ENCODE measurements around the gene ADIPOR1. TPM values are rescaled to one million over a fixed set of nuclear protein-coding genes. Genes with fewer than 3 reads are reported as not detected.

ADIPOR1 gene
- polyA plus RNA-seq, 4 donors = 48.5 to 77.7 (median 53.8) TPM

DNA sequence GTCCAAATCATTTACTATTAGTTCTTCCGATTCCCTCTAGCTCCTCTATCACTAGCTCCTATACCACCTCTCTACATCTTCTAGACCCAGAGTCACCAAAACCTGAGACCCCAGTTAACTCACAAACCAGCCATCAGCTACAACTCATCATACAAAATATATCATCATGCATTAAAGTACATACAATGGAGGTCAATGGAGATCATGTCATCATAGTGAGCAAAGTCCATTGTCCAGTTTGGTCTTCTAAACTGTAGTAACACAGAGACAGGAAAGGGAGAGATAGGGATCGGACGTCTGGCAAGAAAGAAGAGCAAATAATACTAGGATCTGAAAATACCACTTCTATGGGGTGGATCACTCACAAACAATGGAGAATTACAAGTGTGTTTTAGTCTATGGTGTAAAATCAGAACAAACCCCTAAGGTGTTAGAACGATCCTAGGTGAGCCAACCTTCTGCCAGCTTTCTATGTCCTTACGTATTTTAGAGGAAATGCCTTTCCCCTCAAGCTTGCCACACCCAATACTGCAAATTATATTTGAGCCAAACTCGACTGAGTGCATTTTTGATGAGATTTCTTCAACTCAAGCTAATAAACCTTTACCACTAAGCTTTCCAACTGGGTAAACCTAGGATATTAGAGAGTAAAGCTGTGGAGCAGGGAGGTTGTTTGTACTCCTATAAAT lies 3.9 kb downstream of the ADIPOR1 start:
- Histone ChIP-seq H3K27me3 (ENCODE audit: control insufficient read depth in 3 of 3, insufficient read depth in 3 of 3, low read length in 3 of 3) (no peaks in the 10 kb centered on the region), H3K4me1 (ENCODE audit: control insufficient read depth in 3 of 3, insufficient read depth in 2 of 3, low read depth in 1 of 3, low read length in 2 of 3) (peaks cover 0 to 12% (median 8%) of the 10 kb centered on the region in 3 donors), H3K27ac (ENCODE audit: low read depth in 1 of 3, low read length in 2 of 3) (no peak overlapping the region)

GRCh38 chr1:202953392-202953791 lies 4.7 kb downstream of the ADIPOR1 start:
- Histone ChIP-seq H3K36me3 (ENCODE audit: control insufficient read depth in 3 of 3, insufficient read depth in 2 of 3, low read depth in 1 of 3, low read length in 3 of 3) (peaks cover 8 to 23% (median 8%) of the 10 kb centered on the region in 3 donors), H3K9me3 (ENCODE audit: control insufficient read depth in 2 of 2, insufficient read depth in 1 of 2, low read depth in 1 of 2, low read length in 1 of 2) (no peaks in the 10 kb centered on the region), H3K27ac (ENCODE audit: low read depth in 1 of 3, low read length in 2 of 3) (no peak overlapping the region), H3K4me3 (ENCODE audit: low read depth in 1 of 3, low read length in 3 of 3) (no peak overlapping the region), H3K27me3 (ENCODE audit: control insufficient read depth in 3 of 3, insufficient read depth in 3 of 3, low read length in 3 of 3) (no peaks in the 10 kb centered on the region), H3K4me1 (ENCODE audit: control insufficient read depth in 3 of 3, insufficient read depth in 2 of 3, low read depth in 1 of 3, low read length in 2 of 3) (peaks cover 0 to 8% (median 5%) of the 10 kb centered on the region in 3 donors)
- FAIRE-seq = no peak
- DNase-seq = no peak

More for the DNA sequence above, 3.9 kb downstream of the ADIPOR1 start:
- Histone ChIP-seq H3K4me3 (ENCODE audit: low read depth in 1 of 3, low read length in 3 of 3) (no peak overlapping the region), H3K9me3 (ENCODE audit: control insufficient read depth in 2 of 2, insufficient read depth in 1 of 2, low read depth in 1 of 2, low read length in 1 of 2) (no peaks in the 10 kb centered on the region), H3K36me3 (ENCODE audit: control insufficient read depth in 3 of 3, insufficient read depth in 2 of 3, low read depth in 1 of 3, low read length in 3 of 3) (peaks cover 5 to 16% (median 7%) of the 10 kb centered on the region in 3 donors)
- peak in 1 of 2 donors; percentile 9 for DNase-seq
- WGBS, 3 donors = 61 to 70% (median 68%) methylated on average over 6 of the region's 6 CpGs
- no peak for FAIRE-seq

DNA sequence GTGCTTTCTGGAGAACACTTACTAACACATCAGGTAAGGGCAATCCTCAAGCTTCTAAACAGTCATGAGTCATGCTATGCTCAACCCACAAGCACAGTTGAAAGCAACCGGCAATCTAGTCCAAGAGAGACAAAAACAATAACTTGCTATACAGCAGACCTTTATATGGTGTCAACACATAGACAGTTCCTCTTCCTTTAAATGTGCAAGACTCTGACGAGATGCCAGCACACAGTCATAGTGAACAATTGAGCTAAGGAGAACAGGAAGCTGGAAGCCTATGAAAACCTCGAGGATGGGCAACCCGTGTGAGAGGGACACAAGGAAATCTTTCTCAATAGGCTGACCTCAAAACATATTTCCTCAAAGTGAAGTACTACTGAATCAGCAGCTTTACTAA lies 5.3 kb downstream of the ADIPOR1 start:
- no peak overlapping the region for H3K4me3 ChIP-seq (ENCODE audit: low read depth in 1 of 3, low read length in 3 of 3)
- FAIRE-seq (no peak), DNase-seq (peak in 1 of 2 donors; percentile 13)
- WGBS, 3 donors = 47 to 70% (median 67%) methylated on average over 4 of the region's 4 CpGs
- peak overlapping the region in 2 of 3 donors; percentile 22 to 37 for H3K27ac ChIP-seq (ENCODE audit: low read depth in 1 of 3, low read length in 2 of 3)
- H3K27me3 ChIP-seq (ENCODE audit: control insufficient read depth in 3 of 3, insufficient read depth in 3 of 3, low read length in 3 of 3) = no peaks in the 10 kb centered on the region
- H3K9me3 ChIP-seq (ENCODE audit: control insufficient read depth in 2 of 2, insufficient read depth in 1 of 2, low read depth in 1 of 2, low read length in 1 of 2) = no peaks in the 10 kb centered on the region
- peaks cover 0 to 8% (median 5%) of the 10 kb centered on the region in 3 donors for H3K4me1 ChIP-seq (ENCODE audit: control insufficient read depth in 3 of 3, insufficient read depth in 2 of 3, low read depth in 1 of 3, low read length in 2 of 3)
- peaks cover 8 to 27% (median 9%) of the 10 kb centered on the region in 3 donors for H3K36me3 ChIP-seq (ENCODE audit: control insufficient read depth in 3 of 3, insufficient read depth in 2 of 3, low read depth in 1 of 3, low read length in 3 of 3)

DNA sequence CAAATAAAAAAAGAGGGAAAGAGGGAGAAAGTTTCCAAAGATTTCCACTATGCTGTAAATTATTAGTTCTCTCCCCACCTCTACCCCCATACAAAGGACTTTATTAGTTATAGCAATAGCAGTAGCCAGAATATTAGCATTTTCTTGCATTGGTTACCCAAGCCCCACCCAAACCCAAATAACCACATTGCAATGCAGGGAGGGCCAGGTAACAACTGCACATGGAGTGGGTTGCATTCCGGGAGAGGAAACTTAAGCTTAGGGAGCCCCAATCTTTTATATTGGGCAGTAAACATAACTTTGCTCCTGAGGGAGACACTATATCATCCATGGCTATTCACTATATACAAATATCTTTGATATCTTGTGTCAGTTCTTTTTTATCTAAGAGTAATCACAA lies 6.0 kb downstream of the ADIPOR1 start:
- FAIRE-seq = no peak
- Histone ChIP-seq H3K4me1 (ENCODE audit: control insufficient read depth in 3 of 3, insufficient read depth in 2 of 3, low read depth in 1 of 3, low read length in 2 of 3) (peaks cover 0 to 7% (median 3%) of the 10 kb centered on the region in 3 donors), H3K9me3 (ENCODE audit: control insufficient read depth in 2 of 2, insufficient read depth in 1 of 2, low read depth in 1 of 2, low read length in 1 of 2) (no peaks in the 10 kb centered on the region), H3K27ac (ENCODE audit: low read depth in 1 of 3, low read length in 2 of 3) (peak overlapping the region in 1 of 3 donors; percentile 37), H3K4me3 (ENCODE audit: low read depth in 1 of 3, low read length in 3 of 3) (no peak overlapping the region), H3K36me3 (ENCODE audit: control insufficient read depth in 3 of 3, insufficient read depth in 2 of 3, low read depth in 1 of 3, low read length in 3 of 3) (peaks cover 9 to 29% (median 10%) of the 10 kb centered on the region in 3 donors), H3K27me3 (ENCODE audit: control insufficient read depth in 3 of 3, insufficient read depth in 3 of 3, low read length in 3 of 3) (no peaks in the 10 kb centered on the region)
- no peak for DNase-seq
- WGBS, 3 donors = 87 to 100% (median 93%) methylated on average over 1 of the region's 1 CpG

GRCh38 chr1:202951437-202951836 lies 6.7 kb downstream of the ADIPOR1 start:
- 72 to 91% (median 84%) methylated on average over 2 of the region's 2 CpGs for WGBS, 3 donors

DNA sequence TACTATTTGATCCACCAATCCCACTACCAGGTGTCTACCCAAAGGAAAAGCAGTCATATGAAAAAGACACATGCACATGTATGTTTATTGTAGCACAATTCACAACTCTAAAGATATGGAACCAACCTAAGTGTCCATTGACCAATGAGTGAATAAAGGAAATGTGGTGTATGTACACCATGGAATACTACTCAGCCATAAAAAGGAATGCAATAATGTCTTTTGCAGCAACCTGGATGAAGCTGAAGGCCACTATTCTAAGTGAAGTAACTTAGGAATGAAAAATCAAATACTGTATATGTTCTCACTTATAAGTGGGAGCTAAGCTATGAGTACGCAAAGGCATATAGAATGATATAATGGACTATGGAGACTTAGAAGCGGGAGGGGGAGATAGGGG lies 12.6 kb downstream of the ADIPOR1 start:
- Histone ChIP-seq H3K4me3 (ENCODE audit: low read depth in 1 of 3, low read length in 3 of 3) (no peak overlapping the region), H3K27me3 (ENCODE audit: control insufficient read depth in 3 of 3, insufficient read depth in 3 of 3, low read length in 3 of 3) (no peaks in the 10 kb centered on the region), H3K36me3 (ENCODE audit: control insufficient read depth in 3 of 3, insufficient read depth in 2 of 3, low read depth in 1 of 3, low read length in 3 of 3) (peaks cover 31 to 47% (median 36%) of the 10 kb centered on the region in 3 donors), H3K9me3 (ENCODE audit: control insufficient read depth in 2 of 2, insufficient read depth in 1 of 2, low read depth in 1 of 2, low read length in 1 of 2) (no peaks in the 10 kb centered on the region), H3K4me1 (ENCODE audit: control insufficient read depth in 3 of 3, insufficient read depth in 2 of 3, low read depth in 1 of 3, low read length in 2 of 3) (no peaks in the 10 kb centered on the region), H3K27ac (ENCODE audit: low read depth in 1 of 3, low read length in 2 of 3) (no peak overlapping the region)
- 96 to 100% (median 99%) methylated on average over 2 of the region's 2 CpGs for WGBS, 3 donors
- DNase-seq (no peak), FAIRE-seq (no peak)

More at GRCh38 chr1:202951437-202951836, 6.7 kb downstream of the ADIPOR1 start:
- Histone ChIP-seq H3K9me3 (ENCODE audit: control insufficient read depth in 2 of 2, insufficient read depth in 1 of 2, low read depth in 1 of 2, low read length in 1 of 2) (no peaks in the 10 kb centered on the region), H3K4me3 (ENCODE audit: low read depth in 1 of 3, low read length in 3 of 3) (no peak overlapping the region), H3K27ac (ENCODE audit: low read depth in 1 of 3, low read length in 2 of 3) (no peak overlapping the region), H3K27me3 (ENCODE audit: control insufficient read depth in 3 of 3, insufficient read depth in 3 of 3, low read length in 3 of 3) (no peaks in the 10 kb centered on the region), H3K4me1 (ENCODE audit: control insufficient read depth in 3 of 3, insufficient read depth in 2 of 3, low read depth in 1 of 3, low read length in 2 of 3) (peaks cover 0 to under 1% (median 0%) of the 10 kb centered on the region in 3 donors), H3K36me3 (ENCODE audit: control insufficient read depth in 3 of 3, insufficient read depth in 2 of 3, low read depth in 1 of 3, low read length in 3 of 3) (peaks cover 9 to 36% (median 10%) of the 10 kb centered on the region in 3 donors)
- no peak for DNase-seq
- no peak for FAIRE-seq

- Histone ChIP-seq H3K4me1 (ENCODE audit: control insufficient read depth in 3 of 3, insufficient read depth in 2 of 3, low read depth in 1 of 3, low read length in 2 of 3) (no peaks in the 10 kb centered on the region), H3K9me3 (ENCODE audit: control insufficient read depth in 2 of 2, insufficient read depth in 1 of 2, low read depth in 1 of 2, low read length in 1 of 2) (no peaks in the 10 kb centered on the region), H3K27ac (ENCODE audit: low read depth in 1 of 3, low read length in 2 of 3) (no peak overlapping the region), H3K27me3 (ENCODE audit: control insufficient read depth in 3 of 3, insufficient read depth in 3 of 3, low read length in 3 of 3) (no peaks in the 10 kb centered on the region), H3K36me3 (ENCODE audit: control insufficient read depth in 3 of 3, insufficient read depth in 2 of 3, low read depth in 1 of 3, low read length in 3 of 3) (peaks cover 31 to 44% (median 35%) of the 10 kb centered on the region in 3 donors), H3K4me3 (ENCODE audit: low read depth in 1 of 3, low read length in 3 of 3) (no peak overlapping the region)
- no peak for DNase-seq
- FAIRE-seq = no peak
- 80 to 92% (median 91%) methylated on average over 5 of the region's 5 CpGs for WGBS, 3 donors
Measured at GRCh38 chr1:202944438-202944921, 13.6 kb downstream of the ADIPOR1 start.

GRCh38 chr1:202942426-202942825 lies 15.7 kb downstream of the ADIPOR1 start:
- Histone ChIP-seq H3K4me3 (ENCODE audit: low read depth in 1 of 3, low read length in 3 of 3) (no peak overlapping the region), H3K27me3 (ENCODE audit: control insufficient read depth in 3 of 3, insufficient read depth in 3 of 3, low read length in 3 of 3) (no peaks in the 10 kb centered on the region), H3K9me3 (ENCODE audit: control insufficient read depth in 2 of 2, insufficient read depth in 1 of 2, low read depth in 1 of 2, low read length in 1 of 2) (no peaks in the 10 kb centered on the region), H3K36me3 (ENCODE audit: control insufficient read depth in 3 of 3, insufficient read depth in 2 of 3, low read depth in 1 of 3, low read length in 3 of 3) (peaks cover 27 to 32% (median 31%) of the 10 kb centered on the region in 3 donors), H3K27ac (ENCODE audit: low read depth in 1 of 3, low read length in 2 of 3) (no peak overlapping the region), H3K4me1 (ENCODE audit: control insufficient read depth in 3 of 3, insufficient read depth in 2 of 3, low read depth in 1 of 3, low read length in 2 of 3) (no peaks in the 10 kb centered on the region)
- DNase-seq (peak; percentile 57 to 60), FAIRE-seq (no peak)
- 54 to 88% (median 67%) methylated on average over 1 of the region's 1 CpG for WGBS, 3 donors

Data from small intestine (tissue), 7 donors.